NB4 (cell line): ENCODE results near the gene ARHGAP26.

Experiments
- MAX ChIP-seq: IDR thresholded peaks from 2 replicates; pipeline ENCODE4 v1.6.1; 2011; ENCODE audit warnings: low read depth, low read length
- POLR2A ChIP-seq: IDR thresholded peaks from 2 replicates; pipeline ENCODE4 v1.6.1; 2011; ENCODE audit warnings: mild to moderate bottlenecking; ENCODE audit not compliant: insufficient read length; ENCODE audit errors: extremely low read depth

GRCh38 chr5:142840575-142840974, 70.4 kb downstream of the ARHGAP26 start:
- no peak for TF ChIP-seq POLR2A
- no peak for TF ChIP-seq MAX
